Neural cell (in vitro differentiated cells): ENCODE measurements around the gene MAPK1IP1L. TPM values are rescaled to one million over a fixed set of nuclear protein-coding genes. Genes with fewer than 3 reads are reported as not detected.
"Not testable (repeated sequence)": the region's sequence is repeated elsewhere in the genome, so short reads cannot be mapped to it uniquely, and the experiment has no call there.

Experiments
- H2AFZ ChIP-seq: fragments of 200-600, 300-800 bp; sonication (generic), shearing (Covaris generic); 2 replicates; pipeline ENCODE4 v1.6.0; 2014; ENCODE audit warnings: low read depth, mild to moderate bottlenecking, antibody characterized with exemption, low read length, moderate library complexity
- H3F3A ChIP-seq: fragments of 200-600 bp; shearing (Covaris generic); 2 replicates; pipeline ENCODE4 v1.6.1; 2016; ENCODE audit warnings: mild to moderate bottlenecking, moderate library complexity, mixed read lengths, antibody characterized with exemption, low read length; ENCODE audit not compliant: insufficient read depth, poor library complexity, severe bottlenecking
- H3K27ac ChIP-seq: fragments of 200-600, 300-800 bp; sonication (generic), shearing (Covaris generic); 2 replicates; pipeline ENCODE4 v1.5.1; 2014; ENCODE audit warnings: mild to moderate bottlenecking, low read length, moderate library complexity
- H3K27me3 ChIP-seq: fragments of 300-800, 200-600 bp; sonication (generic), shearing (Covaris generic); 2 replicates; pipeline ENCODE4 v1.6.0; 2014; ENCODE audit warnings: mild to moderate bottlenecking, low read depth, low read length, moderate library complexity; ENCODE audit not compliant: insufficient read depth
- H3K36me3 ChIP-seq: fragments of 300-800, 200-600 bp; sonication (generic), shearing (Covaris generic); 2 replicates; pipeline ENCODE4 v1.5.1; 2014; ENCODE audit warnings: mild to moderate bottlenecking, antibody characterized with exemption, low read length, moderate library complexity; ENCODE audit not compliant: insufficient read depth
- H3K4me2 ChIP-seq: fragments of 300-800, 200-600 bp; sonication (generic), shearing (Covaris generic); 2 replicates; pipeline ENCODE4 v1.6.0; 2014; ENCODE audit warnings: mild to moderate bottlenecking, low read length
- H3K4me3 ChIP-seq: fragments of 300-800, 200-600 bp; sonication (generic), shearing (Covaris generic); 2 replicates; pipeline ENCODE4 v1.5.1; 2014; ENCODE audit warnings: mild to moderate bottlenecking, low read length, moderate library complexity
- H3K79me2 ChIP-seq: fragments of 200-600 bp; shearing (Covaris generic); replicated peaks from 2 replicates; pipeline ENCODE4 v1.6.0; 2014; ENCODE audit warnings: mild to moderate bottlenecking, low read length, moderate library complexity; ENCODE audit not compliant: insufficient read depth
- H3K9ac ChIP-seq: fragments of 300-800, 200-600 bp; sonication (generic), shearing (Covaris generic); 2 replicates; pipeline ENCODE4 v1.6.1; 2016; ENCODE audit warnings: mild to moderate bottlenecking, low read length, mixed read lengths
- H3K9me2 ChIP-seq: fragments of 200-600 bp; shearing (Covaris generic); 2 replicates; pipeline ENCODE4 v1.6.1; 2016; ENCODE audit warnings: mild to moderate bottlenecking, low read length, mixed read lengths; ENCODE audit not compliant: insufficient read depth
- H3K9me3 ChIP-seq: fragments of 200-600, 300-800 bp; sonication (generic), shearing (Covaris generic); 2 replicates; pipeline ENCODE4 v1.6.1; 2016; ENCODE audit warnings: mild to moderate bottlenecking, mixed run types, low read length, moderate library complexity, mixed read lengths
- H4K20me1 ChIP-seq: fragments of 200-600 bp; shearing (Covaris generic); 2 replicates; pipeline ENCODE4 v1.6.1; 2016; ENCODE audit warnings: mild to moderate bottlenecking, mixed run types; ENCODE audit not compliant: insufficient read depth
- EP300 ChIP-seq: fragments of 450-650 bp; conservative IDR thresholded peaks from 2 replicates; pipeline ENCODE4 v1.6.1; 2014; ENCODE audit warnings: antibody characterized with exemption, mild to moderate bottlenecking, moderate library complexity; ENCODE audit not compliant: poor library complexity, severe bottlenecking
- EZH2 ChIP-seq: fragments of 200-600, 300-800 bp; shearing (Covaris generic), sonication (generic); IDR thresholded peaks from 2 replicates; pipeline ENCODE4 v1.6.1; 2014; ENCODE audit warnings: antibody characterized with exemption, low read length, borderline replicate concordance, mild to moderate bottlenecking; ENCODE audit not compliant: insufficient read depth, poor library complexity, severe bottlenecking
- MXI1 ChIP-seq: fragments of 450-650 bp; conservative IDR thresholded peaks from 2 replicates; pipeline ENCODE4 v1.6.1; 2014; ENCODE audit warnings: antibody characterized with exemption, mild to moderate bottlenecking; ENCODE audit not compliant: poor library complexity, severe bottlenecking
- POLR2AphosphoS5 ChIP-seq: IDR thresholded peaks from 2 replicates; pipeline ENCODE4 v1.6.1; 2012
- RAD21 ChIP-seq: fragments of 450-650 bp; conservative IDR thresholded peaks from 2 replicates; pipeline ENCODE4 v1.6.1; 2014; ENCODE audit warnings: antibody characterized with exemption, mild to moderate bottlenecking, moderate library complexity
- SMC3 ChIP-seq: fragments of 450-650 bp; conservative IDR thresholded peaks from 2 replicates; pipeline ENCODE4 v1.6.1; 2014; ENCODE audit warnings: antibody characterized with exemption, mild to moderate bottlenecking, moderate library complexity; ENCODE audit not compliant: poor library complexity
- TAF1 ChIP-seq: IDR thresholded peaks from 2 replicates; pipeline ENCODE4 v1.6.1; 2012; ENCODE audit warnings: low read depth
- polyA plus RNA-seq: library from polyadenylated mRNA; depleted of rRNA; stranded (reverse); fragments of >200 nt; gene quantifications from 2 replicates; pipeline ENCODE4 v1.2.3, GENCODE V29; 2014
- TF ChIP-seq, protein P1 (sequence below): IDR thresholded peaks from 2 replicates; pipeline ENCODE4 v1.6.1; 2012; ENCODE audit warnings: borderline replicate concordance
- TF ChIP-seq, protein P2 (sequence below): fragments of 450-650 bp; IDR thresholded peaks from 2 replicates; pipeline ENCODE4 v1.5.1; 2014; ENCODE audit warnings: antibody characterized with exemption, mild to moderate bottlenecking, moderate library complexity; ENCODE audit not compliant: poor library complexity, severe bottlenecking

The MAPK1IP1L gene
- polyA plus RNA-seq, 1 donor from 2014 or later, result 35.4 TPM

DNA sequence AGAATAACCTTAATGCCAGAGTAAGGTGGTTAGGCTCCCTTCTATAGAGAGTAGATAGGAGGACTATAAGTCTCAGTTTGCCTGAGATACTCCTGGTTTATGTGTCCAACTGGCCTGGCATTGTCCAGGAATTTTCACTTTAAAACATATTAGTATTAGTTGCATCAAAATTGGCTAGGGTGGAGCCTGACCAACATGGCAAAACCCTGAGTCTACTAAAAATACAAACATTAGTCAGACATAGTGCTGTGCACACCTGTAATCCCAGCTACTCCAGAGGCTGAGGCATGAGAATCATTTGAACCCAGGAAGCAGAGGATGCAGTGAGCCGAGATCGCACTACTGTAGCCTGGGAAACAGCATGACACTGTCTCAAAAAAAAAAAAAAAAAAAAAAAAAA, 36.4 kb upstream of the MAPK1IP1L start:
- TF ChIP-seq, protein P1, sequence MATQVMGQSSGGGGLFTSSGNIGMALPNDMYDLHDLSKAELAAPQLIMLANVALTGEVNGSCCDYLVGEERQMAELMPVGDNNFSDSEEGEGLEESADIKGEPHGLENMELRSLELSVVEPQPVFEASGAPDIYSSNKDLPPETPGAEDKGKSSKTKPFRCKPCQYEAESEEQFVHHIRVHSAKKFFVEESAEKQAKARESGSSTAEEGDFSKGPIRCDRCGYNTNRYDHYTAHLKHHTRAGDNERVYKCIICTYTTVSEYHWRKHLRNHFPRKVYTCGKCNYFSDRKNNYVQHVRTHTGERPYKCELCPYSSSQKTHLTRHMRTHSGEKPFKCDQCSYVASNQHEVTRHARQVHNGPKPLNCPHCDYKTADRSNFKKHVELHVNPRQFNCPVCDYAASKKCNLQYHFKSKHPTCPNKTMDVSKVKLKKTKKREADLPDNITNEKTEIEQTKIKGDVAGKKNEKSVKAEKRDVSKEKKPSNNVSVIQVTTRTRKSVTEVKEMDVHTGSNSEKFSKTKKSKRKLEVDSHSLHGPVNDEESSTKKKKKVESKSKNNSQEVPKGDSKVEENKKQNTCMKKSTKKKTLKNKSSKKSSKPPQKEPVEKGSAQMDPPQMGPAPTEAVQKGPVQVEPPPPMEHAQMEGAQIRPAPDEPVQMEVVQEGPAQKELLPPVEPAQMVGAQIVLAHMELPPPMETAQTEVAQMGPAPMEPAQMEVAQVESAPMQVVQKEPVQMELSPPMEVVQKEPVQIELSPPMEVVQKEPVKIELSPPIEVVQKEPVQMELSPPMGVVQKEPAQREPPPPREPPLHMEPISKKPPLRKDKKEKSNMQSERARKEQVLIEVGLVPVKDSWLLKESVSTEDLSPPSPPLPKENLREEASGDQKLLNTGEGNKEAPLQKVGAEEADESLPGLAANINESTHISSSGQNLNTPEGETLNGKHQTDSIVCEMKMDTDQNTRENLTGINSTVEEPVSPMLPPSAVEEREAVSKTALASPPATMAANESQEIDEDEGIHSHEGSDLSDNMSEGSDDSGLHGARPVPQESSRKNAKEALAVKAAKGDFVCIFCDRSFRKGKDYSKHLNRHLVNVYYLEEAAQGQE, result no peak
- no peak for TF ChIP-seq EP300
- no peak for TF ChIP-seq SMC3
- TF ChIP-seq RAD21, result no peak
- TF ChIP-seq EZH2, result no peak
- no peak for TF ChIP-seq POLR2AphosphoS5
- TF ChIP-seq TAF1, result no peak
- TF ChIP-seq, protein P2, sequence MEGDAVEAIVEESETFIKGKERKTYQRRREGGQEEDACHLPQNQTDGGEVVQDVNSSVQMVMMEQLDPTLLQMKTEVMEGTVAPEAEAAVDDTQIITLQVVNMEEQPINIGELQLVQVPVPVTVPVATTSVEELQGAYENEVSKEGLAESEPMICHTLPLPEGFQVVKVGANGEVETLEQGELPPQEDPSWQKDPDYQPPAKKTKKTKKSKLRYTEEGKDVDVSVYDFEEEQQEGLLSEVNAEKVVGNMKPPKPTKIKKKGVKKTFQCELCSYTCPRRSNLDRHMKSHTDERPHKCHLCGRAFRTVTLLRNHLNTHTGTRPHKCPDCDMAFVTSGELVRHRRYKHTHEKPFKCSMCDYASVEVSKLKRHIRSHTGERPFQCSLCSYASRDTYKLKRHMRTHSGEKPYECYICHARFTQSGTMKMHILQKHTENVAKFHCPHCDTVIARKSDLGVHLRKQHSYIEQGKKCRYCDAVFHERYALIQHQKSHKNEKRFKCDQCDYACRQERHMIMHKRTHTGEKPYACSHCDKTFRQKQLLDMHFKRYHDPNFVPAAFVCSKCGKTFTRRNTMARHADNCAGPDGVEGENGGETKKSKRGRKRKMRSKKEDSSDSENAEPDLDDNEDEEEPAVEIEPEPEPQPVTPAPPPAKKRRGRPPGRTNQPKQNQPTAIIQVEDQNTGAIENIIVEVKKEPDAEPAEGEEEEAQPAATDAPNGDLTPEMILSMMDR, result no peak
- no peak for TF ChIP-seq MXI1
- no peaks in the 10 kb centered on the region for H3K36me3 ChIP-seq
- no peaks in the 10 kb centered on the region for H3K79me2 ChIP-seq

DNA sequence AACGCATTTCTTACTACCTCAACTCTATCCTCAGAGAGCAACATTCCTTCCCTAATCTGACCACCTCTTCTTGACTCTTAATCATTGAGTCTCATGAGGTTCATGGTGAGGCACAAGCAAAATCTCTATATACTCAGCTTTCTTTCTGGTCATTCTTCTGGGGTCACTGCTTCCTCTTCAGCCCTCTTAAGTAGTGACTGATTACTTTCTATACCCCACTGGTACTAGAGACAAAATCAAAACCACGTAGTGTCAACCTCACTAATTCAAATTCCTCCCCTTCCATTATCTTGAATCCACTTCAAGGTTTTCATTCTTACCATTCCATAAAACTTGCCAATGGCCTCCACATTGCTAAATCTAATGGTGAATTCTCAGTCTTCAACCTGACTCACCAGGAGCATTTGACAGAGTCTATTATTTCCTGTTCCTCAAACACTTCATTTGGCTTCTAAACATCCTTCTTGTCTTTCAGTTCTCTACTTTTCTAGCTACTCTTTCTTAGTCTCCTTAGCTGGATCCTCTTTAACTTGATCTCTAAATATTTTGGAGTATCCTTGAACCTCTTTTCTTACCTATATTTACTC, 31.4 kb upstream of the MAPK1IP1L start:
- TF ChIP-seq EP300 (no peak), RAD21 (no peak), TAF1 (no peak), SMC3 (no peak), EZH2 (no peak), MXI1 (no peak)
- TF ChIP-seq, protein P2, result no peak
- TF ChIP-seq, protein P1, result no peak
- no peaks in the 10 kb centered on the region for H3F3A ChIP-seq
- no peak overlapping the region for H3K4me3 ChIP-seq
- no peaks in the 10 kb centered on the region for H4K20me1 ChIP-seq
- H3K27me3 ChIP-seq, result no peaks in the 10 kb centered on the region
- no peak overlapping the region for H3K27ac ChIP-seq
- H3K4me2 ChIP-seq, result no peak overlapping the region
- no peak overlapping the region for H3K9ac ChIP-seq
- H2AFZ ChIP-seq, result no peak overlapping the region
- no peaks in the 10 kb centered on the region for H3K9me2 ChIP-seq
- no peaks in the 10 kb centered on the region for H3K79me2 ChIP-seq
- no peaks in the 10 kb centered on the region for H3K9me3 ChIP-seq
- no peaks in the 10 kb centered on the region for H3K36me3 ChIP-seq

More for the DNA sequence above, 36.4 kb upstream of the MAPK1IP1L start:
- H3K27me3 ChIP-seq, result no peaks in the 10 kb centered on the region
- H3K9me2 ChIP-seq, result no peaks in the 10 kb centered on the region
- no peak overlapping the region for H2AFZ ChIP-seq
- H4K20me1 ChIP-seq, result no peaks in the 10 kb centered on the region
- no peaks in the 10 kb centered on the region for H3K9me3 ChIP-seq
- no peak overlapping the region for H3K27ac ChIP-seq
- H3K4me2 ChIP-seq, result no peak overlapping the region
- no peaks in the 10 kb centered on the region for H3F3A ChIP-seq
- no peak overlapping the region for H3K9ac ChIP-seq
- H3K4me3 ChIP-seq, result no peak overlapping the region

DNA sequence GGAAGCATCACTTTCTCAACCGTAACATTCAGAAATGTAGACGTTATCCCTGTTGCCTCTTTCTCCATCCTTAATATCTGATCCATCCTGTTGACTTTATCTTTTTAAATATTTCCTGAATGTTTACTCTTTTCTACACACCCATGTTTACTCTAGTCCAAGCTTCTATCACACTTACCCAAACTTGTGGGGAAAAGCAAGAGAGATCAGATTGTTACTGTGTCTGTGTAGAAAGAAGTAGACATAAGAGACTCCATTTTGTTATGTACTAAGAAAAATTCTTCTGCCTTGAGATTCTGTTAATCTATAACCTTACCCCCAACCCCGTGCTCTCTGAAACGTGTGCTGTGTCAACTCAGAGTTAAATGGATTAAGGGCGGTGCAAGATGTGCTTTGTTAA, 27.1 kb upstream of the MAPK1IP1L start:
- H3K27me3 ChIP-seq, H3K9me2 ChIP-seq, H3K9me3 ChIP-seq, H3K27ac ChIP-seq, H2AFZ ChIP-seq, H4K20me1 ChIP-seq, H3F3A ChIP-seq, H3K4me2 ChIP-seq, H3K4me3 ChIP-seq, H3K9ac ChIP-seq, H3K36me3 ChIP-seq: not testable (repeated sequence)
- peaks cover 36% of the 10 kb centered on the region for H3K79me2 ChIP-seq
